Measurements from ENCODE around the gene DNAJA3. TPM values are rescaled to one million over a fixed set of nuclear protein-coding genes. Genes with fewer than 3 reads are reported as not detected.

The DNAJA3 gene
- total RNA-seq, 1 experiment from 2014 or later, result 56.2 TPM

GRCh38 chr16:4472880-4473279, 47.2 kb downstream of the DNAJA3 start:
- WGBS (ENCODE audit: extremely low coverage, insufficient read length, low lambda C conversion rate), result no CpG with 5 or more reads among the region's 4 CpGs
- peaks cover 16 to 20% of the 10 kb centered on the region in 2 experiments for H3K4me1 Mint-ChIP-seq
- Histone ChIP-seq H2AFZ (ENCODE audit: low read length) (no peak overlapping the region), H3K23me2 (ENCODE audit: insufficient read length, low read depth, low read length, poor library complexity, severe bottlenecking) (peaks cover 12% of the 10 kb centered on the region), H2BK5ac (ENCODE audit: insufficient read length, low read length) (no peak overlapping the region), H2BK120ac (ENCODE audit: low read depth, low read length, poor library complexity, severe bottlenecking) (no peak overlapping the region), H3K4me1 (ENCODE audit: insufficient read depth, low read length) (no peaks in the 10 kb centered on the region; the same call in 1 of the 2 replicates), H2BK20ac (ENCODE audit: low read depth, low read length, poor library complexity, severe bottlenecking) (no peak overlapping the region), H4K91ac (ENCODE audit: insufficient read length, low read depth, low read length) (no peak overlapping the region), H3K4ac (ENCODE audit: low read depth, low read length) (no peak overlapping the region), H3K27ac (ENCODE audit: insufficient read length, low read depth, low read length) (no peak overlapping the region), H3K14ac (ENCODE audit: insufficient read depth, low read length) (no peak overlapping the region), H3K4me2 (ENCODE audit: insufficient read depth, insufficient read length, low read length) (no peak overlapping the region), H3K79me2 (ENCODE audit: insufficient read depth, low read length) (no peaks in the 10 kb centered on the region; the same call in 1 of the 2 replicates), H3K18ac (ENCODE audit: insufficient read length, low read depth, low read length) (no peak overlapping the region), H3K27me3 (ENCODE audit: insufficient read depth, low read length) (no peaks in the 10 kb centered on the region), H3K9me3 (ENCODE audit: control insufficient read depth, low read depth, low read length) (no peaks in the 10 kb centered on the region), H3K79me1 (ENCODE audit: insufficient read depth, low read depth, low read length, poor library complexity, severe bottlenecking) (no peaks in the 10 kb centered on the region), H3K23ac (ENCODE audit: insufficient read length, low read depth, low read length) (no peak overlapping the region), H4K20me1 (ENCODE audit: control insufficient read depth, insufficient read depth, insufficient read length) (no peaks in the 10 kb centered on the region), H2BK12ac (ENCODE audit: insufficient read length, low read depth, low read length) (no peak overlapping the region), H4K5ac (ENCODE audit: insufficient read length, low read depth, low read length) (no peak overlapping the region), H4K8ac (replicated peaks; ENCODE audit: insufficient read length, low read depth, low read length) (no peak overlapping the region), H3T11ph (ENCODE audit: low read length) (no peak overlapping the region), H3K56ac (ENCODE audit: insufficient read length, low read depth, low read length) (no peak overlapping the region), H2AK5ac (ENCODE audit: insufficient read length, low read length) (no peak overlapping the region), H3K9ac (ENCODE audit: extremely low read depth, insufficient read length, low read length) (no peak overlapping the region), H2BK15ac (ENCODE audit: low read depth, low read length) (no peak overlapping the region)
- H3K4me3 Mint-ChIP-seq, result peak overlapping the region; percentile 74 to 81
- no peak for DNase-seq
- TF ChIP-seq, protein P1, sequence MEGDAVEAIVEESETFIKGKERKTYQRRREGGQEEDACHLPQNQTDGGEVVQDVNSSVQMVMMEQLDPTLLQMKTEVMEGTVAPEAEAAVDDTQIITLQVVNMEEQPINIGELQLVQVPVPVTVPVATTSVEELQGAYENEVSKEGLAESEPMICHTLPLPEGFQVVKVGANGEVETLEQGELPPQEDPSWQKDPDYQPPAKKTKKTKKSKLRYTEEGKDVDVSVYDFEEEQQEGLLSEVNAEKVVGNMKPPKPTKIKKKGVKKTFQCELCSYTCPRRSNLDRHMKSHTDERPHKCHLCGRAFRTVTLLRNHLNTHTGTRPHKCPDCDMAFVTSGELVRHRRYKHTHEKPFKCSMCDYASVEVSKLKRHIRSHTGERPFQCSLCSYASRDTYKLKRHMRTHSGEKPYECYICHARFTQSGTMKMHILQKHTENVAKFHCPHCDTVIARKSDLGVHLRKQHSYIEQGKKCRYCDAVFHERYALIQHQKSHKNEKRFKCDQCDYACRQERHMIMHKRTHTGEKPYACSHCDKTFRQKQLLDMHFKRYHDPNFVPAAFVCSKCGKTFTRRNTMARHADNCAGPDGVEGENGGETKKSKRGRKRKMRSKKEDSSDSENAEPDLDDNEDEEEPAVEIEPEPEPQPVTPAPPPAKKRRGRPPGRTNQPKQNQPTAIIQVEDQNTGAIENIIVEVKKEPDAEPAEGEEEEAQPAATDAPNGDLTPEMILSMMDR (conservative IDR thresholded peaks at IDR 0.05), result no peak
- H3K27ac Mint-ChIP-seq, result no peak overlapping the region
- H3K27me3 Mint-ChIP-seq (ENCODE audit: low read depth), result peaks cover 10% of the 10 kb centered on the region
- peaks cover 10 to 14% of the 10 kb centered on the region in 2 experiments for H3K9me3 Mint-ChIP-seq
- peaks cover 15 to 38% (median 33%) of the 10 kb centered on the region in 3 experiments for H3K36me3 Mint-ChIP-seq (ENCODE audit: insufficient read depth in 1 of 3, low read depth in 3 of 3)

Data from H9 (cell line).